ENCODE results near the gene ZC3H12D.

DNA sequence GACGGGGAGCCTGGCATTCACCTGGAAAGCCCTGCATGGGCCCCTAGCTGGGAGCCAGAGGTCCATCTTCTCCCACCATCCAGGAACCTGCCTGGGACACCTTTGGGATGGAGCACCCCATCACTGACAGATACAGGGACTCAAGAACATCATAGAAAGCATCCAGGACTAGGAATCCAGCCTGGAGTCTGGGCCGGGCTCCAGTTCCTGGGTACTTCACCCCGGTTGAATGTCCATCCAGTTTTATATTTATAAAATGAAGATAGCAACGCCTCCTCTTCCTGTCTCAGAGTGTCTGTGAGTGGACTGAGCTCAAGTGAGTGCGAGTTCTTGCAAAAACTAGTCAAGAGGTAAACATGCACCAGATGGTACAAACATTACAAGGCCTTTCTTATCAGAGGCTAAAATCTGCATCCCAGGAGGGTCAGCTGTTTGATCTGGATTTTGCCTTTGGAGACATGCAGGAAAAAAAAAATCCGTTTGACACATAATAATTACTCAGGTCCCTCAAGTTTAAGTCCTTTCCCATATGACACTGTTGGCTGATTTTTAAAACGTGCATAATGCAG, 27.4 kb downstream of the ZC3H12D start:
- TF ChIP-seq POLR2AphosphoS5 (IDR thresholded peaks at IDR 0.05; ENCODE audit: low read depth, low read length) (no peak), SIN3A (IDR thresholded peaks at IDR 0.05; ENCODE audit: borderline replicate concordance, insufficient read depth, low read length) (no peak)

All from PFSK-1 (cell line).